Measurements from ENCODE around the gene RAB7A.
"Not testable (repeated sequence)": the region's sequence is repeated elsewhere in the genome, so short reads cannot be mapped to it uniquely, and the experiment has no call there.

RAB7A gene

GRCh38 chr3:128712848-128713247 lies 13.1 kb upstream of the RAB7A start:
- DNase-seq, result no peak

- no peak for DNase-seq
Measured at GRCh38 chr3:128714887-128715491, 11.0 kb upstream of the RAB7A start.

- DNase-seq, result not testable (repeated sequence)
Measured at GRCh38 chr3:128718892-128719291, 7.1 kb upstream of the RAB7A start.

GRCh38 chr3:128720891-128721290 lies 5.1 kb upstream of the RAB7A start:
- no peak for DNase-seq

GRCh38 chr3:128723477-128723876 lies 2.5 kb upstream of the RAB7A start:
- no peak for DNase-seq

- no peak for DNase-seq
Measured at GRCh38 chr3:128725547-128726022, 398 bp upstream of the RAB7A start.

GRCh38 chr3:128727059-128727458 lies 1.1 kb downstream of the RAB7A start:
- no peak for DNase-seq

- DNase-seq, result no peak
Measured at GRCh38 chr3:128727485-128727884, 1.5 kb downstream of the RAB7A start.

GRCh38 chr3:128727996-128728395 lies 2.0 kb downstream of the RAB7A start:
- no peak for DNase-seq

GRCh38 chr3:128728521-128728920 lies 2.5 kb downstream of the RAB7A start:
- not testable (repeated sequence) for DNase-seq

GRCh38 chr3:128730471-128730870 lies 4.5 kb downstream of the RAB7A start:
- no peak for DNase-seq

- no peak for DNase-seq
Measured at GRCh38 chr3:128734523-128735189, 8.7 kb downstream of the RAB7A start.

GRCh38 chr3:128735287-128735686 lies 9.3 kb downstream of the RAB7A start:
- no peak for DNase-seq

GRCh38 chr3:128735884-128736283 lies 9.9 kb downstream of the RAB7A start:
- DNase-seq, result no peak

- DNase-seq, result no peak
Measured at GRCh38 chr3:128736601-128737000, 10.6 kb downstream of the RAB7A start.

GRCh38 chr3:128740621-128741020 lies 14.6 kb downstream of the RAB7A start:
- no peak for DNase-seq

- DNase-seq, result no peak
Measured at GRCh38 chr3:128742821-128743594, 17.0 kb downstream of the RAB7A start.

- DNase-seq, result no peak
Measured at GRCh38 chr3:128745742-128746141, 19.8 kb downstream of the RAB7A start.

GRCh38 chr3:128746881-128747280 lies 20.9 kb downstream of the RAB7A start:
- DNase-seq, result no peak

GRCh38 chr3:128748557-128748956 lies 22.6 kb downstream of the RAB7A start:
- DNase-seq, result no peak

- DNase-seq, result no peak
Measured at GRCh38 chr3:128749035-128749434, 23.1 kb downstream of the RAB7A start.

GRCh38 chr3:128749561-128749960 lies 23.6 kb downstream of the RAB7A start:
- DNase-seq, result not testable (repeated sequence)

- DNase-seq, result no peak
Measured at GRCh38 chr3:128753715-128754114, 27.7 kb downstream of the RAB7A start.

- DNase-seq, result no peak
Measured at GRCh38 chr3:128760042-128760441, 34.1 kb downstream of the RAB7A start.
